H1 (cell line): ENCODE results near the gene BCL2. TPM values are rescaled to one million over a fixed set of nuclear protein-coding genes. Genes with fewer than 3 reads are reported as not detected.

Experiments
- CTCF ChIA-PET: fragments of 300-600 bp; sonication (Branson Sonifier 250); formaldehyde crosslinking; loops from one replicate; lab custom pipeline; 2021; ENCODE audit not compliant: partially characterized antibody; lab: Charles Lee
- POLR2A ChIA-PET: fragments of 300-600 bp; sonication (Branson Sonifier 250); formaldehyde crosslinking; loops from one replicate; lab custom pipeline; 2021; ENCODE audit warnings: inconsistent platforms; ENCODE audit not compliant: partially characterized antibody; lab: Charles Lee
- DNase-seq, 2 experiments: peaks; one replicate each; pipeline versions ENCODE4 v3.0.0 to v3.0.0-alpha.2; 2010 to 2022; ENCODE audit warnings: low spot score in 2 of 2, low read depth in 1 of 2, mixed read lengths in 1 of 2
- FAIRE-seq: peaks from 2 replicates; lab custom pipeline; 2011; peaks lifted over from hg19 to GRCh38; lab: Jason Lieb, UNC
- H2AFZ ChIP-seq: 2 replicates; pipeline ENCODE4 v1.8.1; 2012; ENCODE audit warnings: low read length, inconsistent platforms
- H2AK5ac ChIP-seq: 2 replicates; pipeline ENCODE4 v1.6.1; 2013; ENCODE audit warnings: low read depth, low read length
- H2BK120ac ChIP-seq: replicated peaks from 2 replicates; pipeline ENCODE3; 2013; ENCODE audit warnings: low read depth, low read length, inconsistent platforms
- H2BK12ac ChIP-seq: 2 replicates; pipeline ENCODE4 v1.6.1; 2013; ENCODE audit warnings: low read depth, low read length
- H2BK15ac ChIP-seq: 2 replicates; pipeline ENCODE4 v1.6.1; 2013; ENCODE audit warnings: low read length
- H2BK20ac ChIP-seq: 2 replicates; pipeline ENCODE4 v1.6.1; 2013; ENCODE audit warnings: low read length
- H2BK5ac ChIP-seq: 2 replicates; pipeline ENCODE4 v1.6.1; 2013; ENCODE audit warnings: low read depth, low read length
- H3K14ac ChIP-seq: 2 replicates; pipeline ENCODE4 v1.6.1; 2013; ENCODE audit warnings: inconsistent platforms; ENCODE audit not compliant: insufficient read length
- H3K18ac ChIP-seq: 2 replicates; pipeline ENCODE4 v1.6.1; 2013; ENCODE audit warnings: low read length; ENCODE audit errors: extremely low read depth
- H3K23ac ChIP-seq: 2 replicates; pipeline ENCODE4 v1.6.1; 2013; ENCODE audit warnings: inconsistent platforms; ENCODE audit not compliant: insufficient read length
- H3K23me2 ChIP-seq: 2 replicates; pipeline ENCODE4 v1.6.1; 2013; ENCODE audit warnings: low read depth, low read length
- H3K27ac ChIP-seq: 2 replicates; pipeline ENCODE4 v1.6.1; 2011; ENCODE audit warnings: low read depth, low read length, inconsistent platforms
- H3K27me3 ChIP-seq, 4 experiments: replicated peaks in 1 of 4; 1 replicate in 1 of 4; 2 replicates in 3 of 4; pipeline versions ENCODE4 v1.6.1 to v1.8.1; 2011 to 2013; ENCODE audit warnings: low read length in 3 of 4, mild to moderate bottlenecking in 3 of 4, inconsistent platforms in 2 of 4, mixed read lengths in 2 of 4, moderate library complexity in 1 of 4; ENCODE audit not compliant: control insufficient read depth in 3 of 4, insufficient read depth in 3 of 4; ENCODE audit errors: extremely low read depth in 1 of 4
- H3K36me3 ChIP-seq, 4 experiments: 2 replicates each; pipeline versions ENCODE4 v1.6.1 to v1.8.1; 2011 to 2013; ENCODE audit warnings: mild to moderate bottlenecking in 4 of 4, low read length in 3 of 4, moderate library complexity in 2 of 4, control low read depth in 1 of 4, inconsistent platforms in 1 of 4; ENCODE audit not compliant: insufficient read depth in 4 of 4, control insufficient read depth in 2 of 4
- H3K4ac ChIP-seq: replicated peaks from 2 replicates; pipeline ENCODE3; 2013; ENCODE audit warnings: low read length, low read depth, mixed read lengths, inconsistent platforms; ENCODE audit not compliant: insufficient read length
- H3K4me1 ChIP-seq, 4 experiments: replicated peaks in 1 of 4; 1 replicate in 1 of 4; 2 replicates in 3 of 4; pipeline versions ENCODE4 v1.6.1 to v1.8.1; 2011 to 2013; ENCODE audit warnings: low read length in 3 of 4, inconsistent platforms in 2 of 4, mixed read lengths in 1 of 4; ENCODE audit not compliant: insufficient read depth in 4 of 4, control insufficient read depth in 3 of 4
- H3K4me2 ChIP-seq, 2 experiments: 2 replicates each; pipeline versions ENCODE4 v1.6.1 to v1.8.1; 2011 to 2013; ENCODE audit warnings: low read depth in 2 of 2, low read length in 2 of 2, control low read depth in 1 of 2, inconsistent platforms in 1 of 2, mild to moderate bottlenecking in 1 of 2; ENCODE audit not compliant: insufficient read depth in 1 of 2
- H3K4me3 ChIP-seq, 4 experiments: fragments of 200-600, 300-600 bp in 1 of 4; sonication (generic), shearing (Covaris generic), sonication (Bioruptor Twin) in 1 of 4; 2 replicates each; pipeline versions ENCODE4 v1.5.1 to v1.8.1; 2011 to 2016; ENCODE audit warnings: low read length in 4 of 4, low read depth in 3 of 4, control low read depth in 2 of 4, inconsistent platforms in 2 of 4, mild to moderate bottlenecking in 2 of 4, mixed read lengths in 1 of 4, moderate library complexity in 1 of 4; ENCODE audit not compliant: insufficient read depth in 2 of 4; ENCODE audit errors: extremely low read depth in 1 of 4
- H3K56ac ChIP-seq: replicated peaks from 2 replicates; pipeline ENCODE3; 2013; ENCODE audit warnings: low read depth, mild to moderate bottlenecking, mixed read lengths, low read length, inconsistent platforms; ENCODE audit not compliant: insufficient read length
- H3K79me1 ChIP-seq: 2 replicates; pipeline ENCODE4 v1.6.1; 2013; ENCODE audit warnings: low read depth, low read length, control low read depth
- H3K79me2 ChIP-seq, 2 experiments: 2 replicates each; pipeline versions ENCODE4 v1.6.1 to v1.8.1; 2012 to 2013; ENCODE audit warnings: low read length in 2 of 2, mild to moderate bottlenecking in 2 of 2, inconsistent platforms in 1 of 2; ENCODE audit not compliant: insufficient read depth in 2 of 2, control insufficient read depth in 1 of 2
- H3K9ac ChIP-seq, 4 experiments: replicated peaks in 1 of 4; 1 replicate in 1 of 4; 2 replicates in 3 of 4; pipeline versions ENCODE4 v1.6.1 to v1.8.1; 2011 to 2013; ENCODE audit warnings: low read depth in 3 of 4, low read length in 3 of 4, control low read depth in 2 of 4, mild to moderate bottlenecking in 2 of 4, moderate library complexity in 2 of 4, inconsistent platforms in 1 of 4; ENCODE audit errors: extremely low read depth in 1 of 4
- H3K9me3 ChIP-seq, 2 experiments: 2 replicates each; pipeline versions ENCODE4 v1.6.1 to v1.8.1; 2012 to 2013; ENCODE audit warnings: mild to moderate bottlenecking in 2 of 2, moderate library complexity in 2 of 2, control low read depth in 1 of 2, inconsistent platforms in 1 of 2, low read depth in 1 of 2, low read length in 1 of 2, mixed read lengths in 1 of 2; ENCODE audit not compliant: insufficient read depth in 2 of 2
- H4K20me1 ChIP-seq, 2 experiments: replicated peaks in 1 of 2; 2 replicates each; pipeline versions ENCODE3 to v1.8.1; 2011 to 2013; ENCODE audit warnings: inconsistent platforms in 2 of 2, low read length in 2 of 2, mild to moderate bottlenecking in 1 of 2; ENCODE audit not compliant: insufficient read depth in 2 of 2, control insufficient read depth in 1 of 2
- H4K5ac ChIP-seq: 2 replicates; pipeline ENCODE4 v1.6.1; 2013; ENCODE audit warnings: low read length, low read depth, mixed read lengths, inconsistent platforms; ENCODE audit not compliant: insufficient read length
- H4K8ac ChIP-seq: 2 replicates; pipeline ENCODE4 v1.8.0; 2013; ENCODE audit warnings: mild to moderate bottlenecking, moderate library complexity, low read length, inconsistent platforms; ENCODE audit not compliant: insufficient read depth; ENCODE audit errors: extremely low read depth
- H4K91ac ChIP-seq: replicated peaks from 2 replicates; pipeline ENCODE3; 2013; ENCODE audit warnings: low read length, mixed read lengths, inconsistent platforms; ENCODE audit not compliant: insufficient read length
- BRCA1 ChIP-seq: IDR thresholded peaks from 2 replicates; pipeline ENCODE4 v1.6.1; 2012; ENCODE audit warnings: low read depth, low read length, improper control_type of control experiment
- CTBP2 ChIP-seq: IDR thresholded peaks from 2 replicates; pipeline ENCODE4 v1.7.0; 2011; ENCODE audit warnings: borderline replicate concordance, mild to moderate bottlenecking, moderate library complexity, mixed read lengths, low read length; ENCODE audit not compliant: insufficient read depth, insufficient read length
- GABPA ChIP-seq: IDR thresholded peaks from 2 replicates; pipeline ENCODE4 v1.6.1; 2011; ENCODE audit warnings: mild to moderate bottlenecking, low read length, moderate library complexity, borderline replicate concordance; ENCODE audit not compliant: insufficient read depth
- HDAC6 ChIP-seq: IDR thresholded peaks from one replicate; pipeline ENCODE4 v1.7.1; 2012; ENCODE audit warnings: low read depth, mild to moderate bottlenecking, inconsistent platforms, low read length, moderate library complexity
- JUN ChIP-seq: IDR thresholded peaks from 2 replicates; pipeline ENCODE4 v1.6.1; 2011; ENCODE audit warnings: low read depth, mild to moderate bottlenecking, improper control_type of control experiment, low read length
- MAFK ChIP-seq: IDR thresholded peaks from 2 replicates; pipeline ENCODE4 v1.6.1; 2012; ENCODE audit warnings: low read depth, mild to moderate bottlenecking, improper control_type of control experiment, low read length
- SIX5 ChIP-seq: IDR thresholded peaks from 2 replicates; pipeline ENCODE4 v1.6.1; 2011; ENCODE audit warnings: mild to moderate bottlenecking, low read depth, low read length
- SP4 ChIP-seq: IDR thresholded peaks from 2 replicates; pipeline ENCODE4 v1.6.1; 2012; ENCODE audit warnings: low read length, inconsistent platforms
- TCF12 ChIP-seq: IDR thresholded peaks from 2 replicates; pipeline ENCODE4 v1.6.1; 2011; ENCODE audit warnings: low read depth, mild to moderate bottlenecking, low read length
- WGBS, 2 experiments: shearing (Covaris generic) in 1 of 2; methylation state at CpG; one replicate each; pipeline versions ENCODE4 v1.1.6 to v1.1.7; 2013 to 2015; ENCODE audit warnings: low lambda C conversion rate in 2 of 2, mixed read lengths in 2 of 2, inconsistent platforms in 1 of 2, low coverage in 1 of 2, missing lambda C conversion rate in 1 of 2; ENCODE audit not compliant: insufficient replicate concordance in 2 of 2, insufficient coverage in 1 of 2, insufficient read length in 1 of 2; ENCODE audit errors: extremely low coverage in 1 of 2, missing lambda C conversion rate in 1 of 2; 5-methylcytosine and 5-hydroxymethylcytosine counted together
- polyA plus RNA-seq, 7 experiments: library from polyadenylated mRNA; depleted of rRNA in 3 of 7; stranded (reverse) in 5 of 7; unstranded in 2 of 7; fragments of >200 nt in 5 of 7; fragments of 200-250 nt in 2 of 7; gene quantifications; 1 replicate in 5 of 7; 2 replicates in 1 of 7; 4 replicates in 1 of 7; pipeline versions ENCODE4 v1.2.1 to v1.2.3, GENCODE V29; 2011 to 2013; ENCODE audit warnings: missing spikeins in 2 of 7, mixed read lengths in 2 of 7
- total RNA-seq: library from RNA; stranded (reverse); fragmentation: NEBNext Ultra II Directional; extraction: Animal tissue kit (Norgen Biotek cat#: 25700); gene quantifications from 2 replicates; pipeline ENCODE4 v1.2.1, GENCODE V29; 2021

BCL2 gene
- total and polyA plus RNA-seq, 2 of the 8 experiments (the other 6 are each of a cell fraction or from before 2014, with no cell fraction given) = 0.59 to 4.5 TPM

GRCh38 chr18:63329431-63330145, 10.0 kb upstream of the BCL2 start:
- Histone ChIP-seq H3K36me3 (peaks cover 3 to 22% (median 10%) of the 10 kb centered on the region in 4 experiments; a peak in 6 of 8 replicates), H3K14ac (no peak overlapping the region)

More at GRCh38 chr18:63329431-63330145, 10.0 kb upstream of the BCL2 start:
- Histone ChIP-seq H3K4me1 (no peaks in the 10 kb centered on the region), H3K4me3 (no peak overlapping the region), H3K23me2 (no peaks in the 10 kb centered on the region), H3K79me1 (no peaks in the 10 kb centered on the region), H3K79me2 (no peaks in the 10 kb centered on the region), H3K56ac (no peak overlapping the region), H3K27me3 (no peaks in the 10 kb centered on the region), H3K9me3 (no peaks in the 10 kb centered on the region), H2BK120ac (no peak overlapping the region), H4K20me1 (no peaks in the 10 kb centered on the region), H3K4me2 (no peak overlapping the region), H2AFZ (no peak overlapping the region), H4K5ac (no peak overlapping the region), H4K8ac (no peak overlapping the region), H2AK5ac (no peak overlapping the region), H2BK20ac (no peak overlapping the region), H3K27ac (no peak overlapping the region), H2BK15ac (no peak overlapping the region), H3K9ac (no peak overlapping the region), H2BK12ac (no peak overlapping the region), H2BK5ac (no peak overlapping the region), H3K18ac (no peak overlapping the region), H3K23ac (no peak overlapping the region), H4K91ac (no peak overlapping the region), H3K4ac (no peak overlapping the region)
- FAIRE-seq (no peak), DNase-seq (no peak)
- ChIA-PET CTCF (interaction anchor here (0.8 to 3.2 kb wide), 2 partner anchors 11 to 13 kb away, joined by 4 to 17 read pairs; no protein-coding TSS in a partner anchor), POLR2A (no interaction called here)
- TF ChIP-seq GABPA (no peak), JUN (no peak), HDAC6 (no peak), CTBP2 (no peak), SP4 (no peak), BRCA1 (no peak), MAFK (no peak), TCF12 (no peak), SIX5 (no peak)
- 86% methylated on average over 7 of the region's 7 CpGs; no CpG with 5 or more reads in 1 of the 2 experiments for WGBS, 2 experiments
